CD4-positive, CD25-positive, alpha-beta regulatory T cell (primary cell): ENCODE results near the gene RPTN. TPM values are rescaled to one million over a fixed set of nuclear protein-coding genes. Genes with fewer than 3 reads are reported as not detected.

ENCODE experiments used
- ATAC-seq, 2 donors: fragments of 150-1000 bp; cut with Tn5 transposase; one replicate each; pipeline ENCODE4 v1.10.0; 2021; ENCODE audit warnings: low read depth in 2 of 2, moderate number of reproducible peaks in 2 of 2, moderate library complexity in 1 of 2
- DNase-seq, 3 donors: peaks; one replicate each; pipeline versions ENCODE4 v3.0.0 to v3.0.0-alpha.2; 2012 to 2022; ENCODE audit warnings: mixed read lengths in 1 of 3
- H3K27ac ChIP-seq: one replicate; pipeline ENCODE4 v1.7.0; 2013; ENCODE audit warnings: mild to moderate bottlenecking, low read length; ENCODE audit not compliant: insufficient read depth, poor library complexity, severe bottlenecking
- H3K27me3 ChIP-seq: one replicate; pipeline ENCODE4 v1.7.0; 2013; ENCODE audit warnings: low read length; ENCODE audit not compliant: control insufficient read depth, insufficient read depth
- H3K36me3 ChIP-seq: one replicate; pipeline ENCODE4 v1.7.0; 2013; ENCODE audit warnings: mild to moderate bottlenecking, low read length, moderate library complexity; ENCODE audit not compliant: control insufficient read depth, insufficient read depth
- H3K4me1 ChIP-seq: 2 replicates; pipeline ENCODE4 v1.7.0; 2013; ENCODE audit warnings: mild to moderate bottlenecking, low read length; ENCODE audit not compliant: insufficient read depth, control insufficient read depth, poor library complexity, severe bottlenecking
- H3K4me3 ChIP-seq: one replicate; pipeline ENCODE4 v1.7.0; 2013; ENCODE audit warnings: low read depth, mild to moderate bottlenecking, low read length, moderate library complexity
- H3K9me3 ChIP-seq, 2 experiments: 1 replicate in 1 of 2; 2 replicates in 1 of 2; pipeline ENCODE4 v1.7.0; 2013; ENCODE audit warnings: low read length in 2 of 2, mild to moderate bottlenecking in 1 of 2, moderate library complexity in 1 of 2; ENCODE audit not compliant: control insufficient read depth in 2 of 2
- H3K27ac Mint-ChIP-seq, 3 donors: one replicate each; pipeline ENCODE4 v1.8.0; 2020 to 2022; ENCODE audit warnings: mild to moderate bottlenecking in 3 of 3, mixed read lengths in 3 of 3, moderate library complexity in 2 of 3
- H3K27me3 Mint-ChIP-seq: one replicate; pipeline ENCODE4 v1.8.0; 2022; ENCODE audit warnings: mild to moderate bottlenecking, mixed read lengths
- H3K36me3 Mint-ChIP-seq: one replicate; pipeline ENCODE4 v1.8.0; 2020; ENCODE audit warnings: mixed read lengths
- H3K4me1 Mint-ChIP-seq, 4 donors: one replicate each; pipeline ENCODE4 v1.8.0; 2020 to 2022; ENCODE audit warnings: mixed read lengths in 4 of 4, mild to moderate bottlenecking in 1 of 4
- H3K4me3 Mint-ChIP-seq, 4 donors: one replicate each; pipeline ENCODE4 v1.8.0; 2020 to 2022; ENCODE audit warnings: mild to moderate bottlenecking in 4 of 4, mixed read lengths in 4 of 4, moderate library complexity in 3 of 4
- H3K9me3 Mint-ChIP-seq, 7 donors: one replicate each; pipeline ENCODE4 v1.8.0; 2020 to 2022; ENCODE audit warnings: mixed read lengths in 7 of 7, mild to moderate bottlenecking in 3 of 7, moderate library complexity in 2 of 7
- polyA plus RNA-seq, 4 donors: library from polyadenylated mRNA; unstranded; fragments of 300-500 nt; fragmentation: Illumina TruSeq; gene quantifications; one replicate each; pipeline ENCODE4 v1.2.3, GENCODE V29; 2021
- total RNA-seq: library from RNA; stranded (reverse); gene quantifications from one replicate; pipeline ENCODE4 v1.2.3, GENCODE V29; 2022

RPTN gene
- total and polyA plus RNA-seq, 5 donors from 2014 or later: not detected

DNA sequence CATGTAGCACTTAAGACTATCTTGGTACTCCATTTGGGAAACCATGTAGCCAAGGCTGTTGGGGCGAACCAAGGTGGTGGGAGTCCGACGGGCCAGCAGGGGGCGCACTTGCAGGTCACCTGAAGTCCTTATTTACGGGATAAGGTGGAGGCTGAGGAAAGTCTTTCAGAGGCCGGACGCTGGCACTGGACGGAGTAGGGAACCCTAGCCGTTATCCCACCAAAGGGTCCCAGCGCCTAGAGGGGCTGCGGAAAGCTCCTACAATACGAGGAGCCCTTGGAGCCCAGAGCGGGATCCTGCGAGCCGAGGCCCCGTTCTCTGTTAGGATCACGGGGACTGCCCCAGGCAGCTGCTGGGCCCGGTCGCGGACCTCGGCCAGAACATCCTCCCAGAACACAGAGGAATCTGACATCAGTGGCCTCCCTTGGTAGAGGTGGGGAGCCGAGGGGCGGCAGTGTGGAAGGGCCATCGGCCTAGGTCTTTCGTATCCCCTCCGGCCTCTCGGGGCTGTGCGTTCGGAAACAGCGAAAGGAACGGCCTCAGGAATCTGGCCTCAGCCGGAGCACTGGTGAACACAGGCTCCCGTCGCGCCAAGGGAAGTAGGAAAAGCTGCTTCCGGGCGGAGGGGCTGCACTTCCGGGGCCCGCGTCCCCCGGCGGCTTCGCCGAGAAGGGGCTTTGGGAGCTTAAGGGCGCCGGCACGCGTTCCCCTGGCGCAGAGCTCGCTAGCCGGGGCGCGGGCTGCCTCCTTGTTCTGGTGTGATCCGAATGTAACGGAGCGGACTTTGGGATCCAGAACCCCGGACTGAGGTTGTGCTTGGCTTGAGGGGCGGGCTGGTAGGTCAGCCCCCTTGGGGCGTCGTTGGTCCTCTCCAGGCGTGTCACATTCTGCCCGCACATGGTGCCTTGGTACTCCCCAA is 29.9 kb upstream of the RPTN start:
- Histone ChIP-seq H3K4me1 (peaks cover 9% of the 10 kb centered on the region), H3K27ac (no peak overlapping the region), H3K27me3 (peaks cover 13% of the 10 kb centered on the region), H3K9me3 (no peaks in the 10 kb centered on the region), H3K4me3 (peak overlapping the region; percentile 55), H3K36me3 (no peaks in the 10 kb centered on the region)
- H3K4me3 Mint-ChIP-seq: peak overlapping the region; percentile 75 to 88 (median 84)
- no peaks in the 10 kb centered on the region for H3K36me3 Mint-ChIP-seq
- H3K4me1 Mint-ChIP-seq: peaks cover 6 to 12% (median 7%) of the 10 kb centered on the region in 4 donors
- peak; percentile 54 to 81 (median 66) for DNase-seq
- no peaks in the 10 kb centered on the region for H3K9me3 Mint-ChIP-seq
- peak overlapping the region in 1 of 3 donors; percentile 8 for H3K27ac Mint-ChIP-seq
- H3K27me3 Mint-ChIP-seq: peaks cover 48% of the 10 kb centered on the region
- peak; percentile 45 to 54 for ATAC-seq

DNA sequence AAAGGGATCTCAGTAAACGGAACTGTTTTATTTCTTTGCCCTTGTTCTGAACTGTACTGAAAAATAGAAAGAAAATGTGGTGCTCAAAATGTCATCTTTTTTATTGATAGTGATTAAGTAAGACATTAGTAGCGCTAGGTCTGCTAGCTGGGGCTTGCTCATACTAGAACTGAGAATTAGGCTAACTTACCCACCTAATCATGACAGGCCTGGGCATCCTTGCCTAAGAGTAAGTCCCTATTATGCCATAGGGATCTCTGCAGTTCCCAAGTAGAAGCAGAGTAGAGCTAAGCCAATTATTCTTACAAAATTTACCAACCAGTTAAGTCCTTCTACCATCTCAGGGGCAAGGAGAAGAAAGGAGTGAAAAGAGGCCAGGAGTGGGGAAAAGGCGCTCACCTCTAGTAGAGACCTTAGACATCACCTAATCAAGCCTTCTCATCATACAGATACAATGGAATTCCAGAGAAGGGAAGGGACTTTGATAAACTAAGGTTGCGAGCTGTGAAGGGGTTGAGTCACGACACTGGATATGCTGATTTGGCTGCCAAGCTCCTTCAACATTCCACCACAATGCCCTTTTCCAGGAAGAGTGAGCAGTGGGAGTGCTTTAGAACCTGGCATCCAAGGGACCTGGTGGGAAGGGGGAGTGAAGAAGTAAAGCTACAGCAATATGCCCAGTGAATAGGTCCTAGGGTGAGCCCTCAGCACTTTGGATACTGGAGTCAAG is 27.7 kb upstream of the RPTN start:
- H3K27ac Mint-ChIP-seq: peak overlapping the region in 2 of 3 donors; percentile 52 to 60
- Histone ChIP-seq H3K4me3 (no peak overlapping the region), H3K27ac (no peak overlapping the region), H3K4me1 (peaks cover 9% of the 10 kb centered on the region), H3K36me3 (no peaks in the 10 kb centered on the region), H3K27me3 (peaks cover 13% of the 10 kb centered on the region), H3K9me3 (no peaks in the 10 kb centered on the region)
- no peak for ATAC-seq
- peak overlapping the region in 1 of 4 donors; percentile 8 for H3K4me3 Mint-ChIP-seq
- H3K36me3 Mint-ChIP-seq: no peaks in the 10 kb centered on the region
- peaks cover 6 to 12% (median 7%) of the 10 kb centered on the region in 4 donors for H3K4me1 Mint-ChIP-seq
- no peak for DNase-seq
- no peaks in the 10 kb centered on the region for H3K9me3 Mint-ChIP-seq
- H3K27me3 Mint-ChIP-seq: peaks cover 29% of the 10 kb centered on the region

DNA sequence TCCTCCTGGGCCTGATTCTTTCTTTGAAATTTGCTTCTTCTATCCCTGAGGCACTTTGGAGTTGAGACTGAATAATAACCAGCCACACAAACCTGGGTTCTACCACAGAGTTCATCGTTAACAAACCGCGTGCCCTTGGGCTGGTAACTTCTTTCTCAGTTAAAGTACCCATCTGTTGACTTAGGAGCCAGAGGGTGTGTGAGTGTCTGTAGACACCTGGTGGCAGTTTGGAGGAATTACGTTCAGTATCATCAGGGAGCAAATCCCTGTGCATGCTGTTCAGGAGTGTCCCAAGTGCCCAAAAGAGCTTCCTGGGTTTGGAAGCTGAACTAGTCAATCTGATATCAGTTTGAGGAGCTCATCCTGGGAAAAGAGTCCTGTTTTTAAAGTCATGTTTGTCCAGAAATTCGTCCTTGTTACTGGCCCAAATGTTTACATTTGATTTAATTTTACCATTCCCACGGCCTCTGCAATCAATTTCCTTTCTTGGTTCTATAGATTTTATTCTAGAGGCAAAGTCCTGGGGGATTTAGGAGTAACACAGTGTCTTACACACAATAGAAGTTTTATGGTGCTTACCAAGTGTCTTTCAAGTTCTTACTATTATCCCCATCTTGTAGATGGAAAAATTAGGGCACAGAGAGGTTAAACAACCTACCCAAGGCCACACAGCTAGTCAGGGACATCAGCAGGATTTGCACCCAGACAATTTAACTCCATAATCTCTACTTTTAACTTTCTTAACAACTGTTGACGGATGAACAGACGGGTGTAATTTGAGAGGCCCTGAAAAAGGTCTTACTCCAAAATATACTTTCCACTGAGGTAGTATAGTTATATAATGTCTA is 26.7 kb upstream of the RPTN start:
- H3K27me3 ChIP-seq: peaks cover 6% of the 10 kb centered on the region
- no peaks in the 10 kb centered on the region for H3K36me3 ChIP-seq
- no peak overlapping the region for H3K4me3 ChIP-seq
- no peak overlapping the region for H3K27ac ChIP-seq
- no peak overlapping the region for H3K4me3 Mint-ChIP-seq
- H3K9me3 Mint-ChIP-seq: peaks cover 0 to under 1% (median 0%) of the 10 kb centered on the region in 7 donors
- H3K27me3 Mint-ChIP-seq: peaks cover 20% of the 10 kb centered on the region
- ATAC-seq (peak; percentile 50 to 63), DNase-seq (peak; percentile 25 to 56 (median 48))
- H3K4me1 Mint-ChIP-seq: peaks cover 6 to 12% (median 7%) of the 10 kb centered on the region in 4 donors
- no peaks in the 10 kb centered on the region for H3K36me3 Mint-ChIP-seq
- peak overlapping the region in 1 of 3 donors; percentile 63 for H3K27ac Mint-ChIP-seq
- no peaks in the 10 kb centered on the region for H3K9me3 ChIP-seq
- H3K4me1 ChIP-seq: peaks cover 9% of the 10 kb centered on the region

DNA sequence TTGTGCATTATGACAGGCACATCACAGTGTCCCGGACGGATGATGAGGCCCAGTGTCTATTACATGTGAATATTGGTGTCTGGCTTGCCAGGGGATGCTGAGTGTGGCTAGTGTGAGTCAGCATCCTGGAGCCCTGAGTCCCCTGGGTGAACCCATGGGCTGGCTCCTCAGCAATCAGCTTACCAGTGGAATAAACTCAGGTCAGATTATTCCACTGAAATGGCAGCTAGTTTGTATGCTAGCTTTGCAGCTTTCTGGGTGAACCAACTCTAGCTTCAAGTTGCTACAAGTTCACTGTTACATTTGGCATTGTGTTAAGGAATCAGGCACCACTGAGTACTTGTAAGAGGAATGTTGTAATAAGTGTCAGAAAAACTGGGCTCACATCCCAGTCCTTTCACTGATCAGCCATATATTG is 23.9 kb upstream of the RPTN start:
- Mint-ChIP-seq H3K4me3 (no peak overlapping the region), H3K9me3 (peaks cover 0 to 1% (median 0%) of the 10 kb centered on the region in 7 donors), H3K36me3 (no peaks in the 10 kb centered on the region), H3K4me1 (peaks cover 0 to 2% (median under 1%) of the 10 kb centered on the region in 4 donors), H3K27ac (no peak overlapping the region), H3K27me3 (peaks cover 5% of the 10 kb centered on the region)
- H3K27me3 ChIP-seq: peaks cover 6% of the 10 kb centered on the region
- ATAC-seq (no peak), DNase-seq (no peak)
- no peaks in the 10 kb centered on the region for H3K36me3 ChIP-seq
- H3K9me3 ChIP-seq: no peaks in the 10 kb centered on the region
- no peaks in the 10 kb centered on the region for H3K4me1 ChIP-seq
- H3K4me3 ChIP-seq: no peak overlapping the region
- H3K27ac ChIP-seq: no peak overlapping the region

DNA sequence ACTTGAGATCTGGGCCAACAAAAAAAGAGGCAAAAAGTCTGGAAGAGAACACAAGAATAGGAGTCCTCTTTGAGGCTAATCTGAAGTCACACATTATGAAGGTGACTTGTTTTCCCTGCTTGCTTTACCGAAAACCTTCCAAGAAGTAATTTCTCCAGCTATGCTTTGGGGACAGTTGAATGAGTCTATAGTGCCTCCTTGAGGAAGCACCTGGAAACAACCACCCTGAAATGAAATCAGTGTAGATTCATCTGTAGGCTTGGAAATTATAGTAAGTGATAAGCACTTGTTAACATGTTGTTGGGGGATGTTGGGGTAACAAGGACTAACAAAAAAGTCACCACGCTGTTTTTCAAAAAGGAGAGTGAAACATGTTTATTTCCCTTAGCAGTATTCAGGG is 23.4 kb upstream of the RPTN start:
- H3K36me3 Mint-ChIP-seq: no peaks in the 10 kb centered on the region
- peaks cover 0 to 1% (median 0%) of the 10 kb centered on the region in 7 donors for H3K9me3 Mint-ChIP-seq
- ATAC-seq: no peak
- no peak overlapping the region for H3K27ac Mint-ChIP-seq
- Histone ChIP-seq H3K9me3 (no peaks in the 10 kb centered on the region), H3K4me3 (no peak overlapping the region), H3K27ac (no peak overlapping the region), H3K4me1 (no peaks in the 10 kb centered on the region), H3K27me3 (peaks cover 6% of the 10 kb centered on the region), H3K36me3 (no peaks in the 10 kb centered on the region)
- no peak overlapping the region for H3K4me3 Mint-ChIP-seq
- peaks cover 0 to 2% (median under 1%) of the 10 kb centered on the region in 4 donors for H3K4me1 Mint-ChIP-seq
- peaks cover 7% of the 10 kb centered on the region for H3K27me3 Mint-ChIP-seq
- DNase-seq: peak in 1 of 3 donors; percentile 36

DNA sequence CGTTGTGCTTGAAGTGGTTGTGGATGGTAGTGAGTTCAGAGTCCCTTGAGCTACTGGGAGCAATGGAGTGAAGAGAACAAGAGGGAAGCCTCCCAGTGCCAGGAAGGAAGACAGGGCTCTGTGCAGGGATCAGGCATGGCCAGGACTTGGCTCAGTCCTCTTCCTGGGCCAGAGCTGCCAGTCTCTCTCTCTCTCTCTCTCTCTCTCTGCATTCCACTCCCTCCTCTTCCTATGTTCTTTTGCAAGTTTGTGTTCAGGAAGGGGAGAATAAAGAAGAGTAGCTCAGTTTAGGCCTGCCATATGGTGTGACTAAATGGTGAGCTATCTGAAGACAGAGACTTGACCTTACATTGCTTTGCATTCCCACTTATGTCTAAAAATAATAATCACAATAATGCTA is 20.5 kb upstream of the RPTN start:
- H3K27me3 Mint-ChIP-seq: peaks cover 25% of the 10 kb centered on the region
- ATAC-seq: no peak
- H3K4me3 Mint-ChIP-seq: no peak overlapping the region
- H3K36me3 Mint-ChIP-seq: no peaks in the 10 kb centered on the region
- peaks cover 0 to 1% (median 0%) of the 10 kb centered on the region in 7 donors for H3K9me3 Mint-ChIP-seq
- no peak for DNase-seq
- no peak overlapping the region for H3K27ac Mint-ChIP-seq
- Histone ChIP-seq H3K27ac (no peak overlapping the region), H3K36me3 (no peaks in the 10 kb centered on the region), H3K4me3 (no peak overlapping the region), H3K4me1 (no peaks in the 10 kb centered on the region), H3K9me3 (no peaks in the 10 kb centered on the region), H3K27me3 (peaks cover 1% of the 10 kb centered on the region)
- H3K4me1 Mint-ChIP-seq: no peaks in the 10 kb centered on the region

DNA sequence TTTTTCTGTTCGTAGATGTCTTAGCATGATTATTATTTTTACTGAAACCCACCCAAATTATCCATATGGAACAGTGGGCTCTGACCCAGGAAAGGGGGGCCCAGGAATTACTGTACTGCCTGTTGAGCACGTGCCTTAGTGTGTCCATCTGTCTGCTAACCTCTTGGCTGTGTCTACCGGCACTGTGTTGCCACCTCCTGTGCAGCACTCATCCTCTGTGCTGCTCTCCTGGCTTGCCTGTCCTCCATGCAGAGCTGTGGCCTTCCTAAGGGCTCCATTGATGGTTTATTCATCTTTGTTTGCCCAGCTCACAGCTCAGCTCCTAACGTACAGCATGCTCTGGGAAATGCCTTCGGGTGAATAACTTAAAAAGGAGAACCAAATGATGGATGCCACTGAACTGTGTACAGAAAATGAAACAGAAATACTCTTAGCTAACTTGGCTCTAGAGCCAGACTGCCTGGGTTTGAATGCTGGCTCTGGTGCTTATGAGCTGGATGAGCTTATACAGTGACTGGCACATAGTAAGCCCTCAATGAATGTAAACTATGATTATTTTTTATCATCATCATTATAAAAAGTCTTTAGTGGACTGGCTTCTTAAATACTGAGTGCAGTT is 11.4 kb upstream of the RPTN start:
- H3K4me1 ChIP-seq: no peaks in the 10 kb centered on the region
- no peak overlapping the region for H3K4me3 ChIP-seq
- peaks cover 1% of the 10 kb centered on the region for H3K27me3 ChIP-seq
- H3K27ac ChIP-seq: no peak overlapping the region
- no peak for DNase-seq
- no peaks in the 10 kb centered on the region for H3K36me3 Mint-ChIP-seq
- H3K4me1 Mint-ChIP-seq: peaks cover 5 to 8% (median 7%) of the 10 kb centered on the region in 4 donors
- no peaks in the 10 kb centered on the region for H3K36me3 ChIP-seq
- ATAC-seq: no peak
- H3K9me3 Mint-ChIP-seq: no peaks in the 10 kb centered on the region
- H3K27me3 Mint-ChIP-seq: peaks cover 13% of the 10 kb centered on the region
- H3K27ac Mint-ChIP-seq: no peak overlapping the region
- no peak overlapping the region for H3K4me3 Mint-ChIP-seq
- no peaks in the 10 kb centered on the region for H3K9me3 ChIP-seq
